ENCODE measurements around the gene FAM20A.

DNA sequence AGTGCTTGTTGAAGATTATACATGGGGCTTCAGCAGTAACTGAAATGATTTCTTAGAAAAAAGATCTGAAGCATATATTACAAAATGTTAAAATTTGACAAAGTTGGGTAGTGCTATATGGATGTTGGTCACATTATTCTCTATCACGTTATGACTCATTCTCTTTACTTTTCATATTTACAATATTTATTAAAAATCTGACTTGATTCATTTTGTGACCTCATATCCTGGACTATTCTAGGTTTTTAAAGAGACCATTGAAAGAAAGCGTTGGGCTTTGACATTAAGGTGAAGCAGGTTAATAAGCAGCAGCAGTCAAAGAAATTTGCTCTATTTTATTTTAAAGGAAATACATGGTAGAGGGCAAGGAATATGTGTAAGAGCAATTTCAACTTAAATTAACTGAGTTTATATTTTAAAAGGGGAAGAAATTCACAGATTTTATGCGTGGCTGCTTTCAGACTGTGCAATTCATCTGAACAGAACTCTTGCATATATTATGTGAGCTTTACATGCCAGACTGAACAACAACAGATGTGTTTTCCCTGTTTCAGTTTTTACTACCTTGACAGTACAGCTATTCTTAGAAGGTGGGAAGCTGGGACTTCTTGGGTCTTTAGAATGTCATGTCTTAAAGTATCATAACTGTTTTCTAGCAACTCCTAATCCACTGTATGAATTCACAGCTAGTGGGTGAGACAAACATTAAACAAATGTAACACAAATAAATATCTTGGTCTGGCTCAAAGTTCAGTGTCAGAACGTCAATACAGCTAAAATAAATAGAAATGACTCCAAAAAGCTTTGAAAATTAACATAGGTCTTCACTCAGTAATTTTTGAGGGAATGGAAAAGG lies 10.4 kb upstream of the FAM20A start:
- TF ChIP-seq, protein P1, sequence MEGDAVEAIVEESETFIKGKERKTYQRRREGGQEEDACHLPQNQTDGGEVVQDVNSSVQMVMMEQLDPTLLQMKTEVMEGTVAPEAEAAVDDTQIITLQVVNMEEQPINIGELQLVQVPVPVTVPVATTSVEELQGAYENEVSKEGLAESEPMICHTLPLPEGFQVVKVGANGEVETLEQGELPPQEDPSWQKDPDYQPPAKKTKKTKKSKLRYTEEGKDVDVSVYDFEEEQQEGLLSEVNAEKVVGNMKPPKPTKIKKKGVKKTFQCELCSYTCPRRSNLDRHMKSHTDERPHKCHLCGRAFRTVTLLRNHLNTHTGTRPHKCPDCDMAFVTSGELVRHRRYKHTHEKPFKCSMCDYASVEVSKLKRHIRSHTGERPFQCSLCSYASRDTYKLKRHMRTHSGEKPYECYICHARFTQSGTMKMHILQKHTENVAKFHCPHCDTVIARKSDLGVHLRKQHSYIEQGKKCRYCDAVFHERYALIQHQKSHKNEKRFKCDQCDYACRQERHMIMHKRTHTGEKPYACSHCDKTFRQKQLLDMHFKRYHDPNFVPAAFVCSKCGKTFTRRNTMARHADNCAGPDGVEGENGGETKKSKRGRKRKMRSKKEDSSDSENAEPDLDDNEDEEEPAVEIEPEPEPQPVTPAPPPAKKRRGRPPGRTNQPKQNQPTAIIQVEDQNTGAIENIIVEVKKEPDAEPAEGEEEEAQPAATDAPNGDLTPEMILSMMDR (IDR thresholded peaks at IDR 0.05) = no peak
- TF ChIP-seq POLR2A (IDR thresholded peaks at IDR 0.05) = no peak

All from heart left ventricle (tissue), 13 donors.